ENCODE measurements around the gene TMBIM1. TPM values are rescaled to one million over a fixed set of nuclear protein-coding genes. Genes with fewer than 3 reads are reported as not detected.
"Not testable (repeated sequence)": the region's sequence is repeated elsewhere in the genome, so short reads cannot be mapped to it uniquely, and the experiment has no call there.

Gene TMBIM1
- total RNA-seq, 1 donor: 185 TPM

- DNase-seq (ENCODE audit: low read depth): no peak
- TF ChIP-seq, protein P1, sequence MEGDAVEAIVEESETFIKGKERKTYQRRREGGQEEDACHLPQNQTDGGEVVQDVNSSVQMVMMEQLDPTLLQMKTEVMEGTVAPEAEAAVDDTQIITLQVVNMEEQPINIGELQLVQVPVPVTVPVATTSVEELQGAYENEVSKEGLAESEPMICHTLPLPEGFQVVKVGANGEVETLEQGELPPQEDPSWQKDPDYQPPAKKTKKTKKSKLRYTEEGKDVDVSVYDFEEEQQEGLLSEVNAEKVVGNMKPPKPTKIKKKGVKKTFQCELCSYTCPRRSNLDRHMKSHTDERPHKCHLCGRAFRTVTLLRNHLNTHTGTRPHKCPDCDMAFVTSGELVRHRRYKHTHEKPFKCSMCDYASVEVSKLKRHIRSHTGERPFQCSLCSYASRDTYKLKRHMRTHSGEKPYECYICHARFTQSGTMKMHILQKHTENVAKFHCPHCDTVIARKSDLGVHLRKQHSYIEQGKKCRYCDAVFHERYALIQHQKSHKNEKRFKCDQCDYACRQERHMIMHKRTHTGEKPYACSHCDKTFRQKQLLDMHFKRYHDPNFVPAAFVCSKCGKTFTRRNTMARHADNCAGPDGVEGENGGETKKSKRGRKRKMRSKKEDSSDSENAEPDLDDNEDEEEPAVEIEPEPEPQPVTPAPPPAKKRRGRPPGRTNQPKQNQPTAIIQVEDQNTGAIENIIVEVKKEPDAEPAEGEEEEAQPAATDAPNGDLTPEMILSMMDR (IDR thresholded peaks at IDR 0.05; ENCODE audit: insufficient read depth, low read length): no peak
- no peak overlapping the region for H3K4me3 ChIP-seq (ENCODE audit: low read depth, low read length)
Observed at GRCh38 chr2:218317835-218318234, 25.5 kb upstream of the TMBIM1 start.

DNA sequence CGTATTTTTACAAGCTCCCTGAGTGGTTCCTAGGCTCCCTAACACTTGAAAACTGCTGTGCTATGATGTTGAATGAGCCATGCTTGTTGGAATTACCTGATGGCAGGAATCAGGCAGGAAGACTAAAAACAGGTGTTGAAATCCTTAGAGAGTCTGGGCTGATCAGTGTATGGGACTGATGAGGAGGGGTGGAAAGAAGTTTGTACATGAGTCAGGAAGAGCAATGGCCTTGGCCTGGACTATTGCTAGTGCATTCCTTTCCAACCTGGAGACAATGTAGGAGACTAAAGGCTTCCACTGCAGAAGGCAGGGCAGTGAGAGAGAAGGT, 25.0 kb upstream of the TMBIM1 start:
- no peak overlapping the region for H3K4me3 ChIP-seq (ENCODE audit: low read depth, low read length)
- DNase-seq (ENCODE audit: low read depth): no peak
- TF ChIP-seq, protein P1 (IDR thresholded peaks at IDR 0.05; ENCODE audit: insufficient read depth, low read length): no peak

DNA sequence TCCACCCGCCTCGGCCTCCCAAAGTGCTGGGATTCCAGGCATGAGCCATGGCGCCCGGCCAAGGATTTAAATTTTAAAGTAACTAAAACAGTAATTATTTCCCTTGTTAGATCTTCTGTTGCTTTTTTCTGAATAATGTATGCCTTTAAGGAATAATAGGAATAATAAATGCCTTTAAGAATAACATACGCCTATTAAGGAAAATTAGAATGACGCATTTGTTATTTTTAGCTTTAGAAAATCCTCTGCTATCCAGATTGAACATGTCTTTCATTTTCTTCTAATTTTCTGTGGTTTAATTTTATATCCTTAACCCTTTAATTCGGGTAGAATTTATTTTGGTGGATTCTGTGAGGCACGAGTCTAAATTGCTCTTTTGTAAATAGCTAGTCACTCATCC, 23.1 kb upstream of the TMBIM1 start:
- H3K4me3 ChIP-seq (ENCODE audit: low read depth, low read length): no peak overlapping the region
- TF ChIP-seq, protein P1 (IDR thresholded peaks at IDR 0.05; ENCODE audit: insufficient read depth, low read length): no peak
- no peak for DNase-seq (ENCODE audit: low read depth)

DNA sequence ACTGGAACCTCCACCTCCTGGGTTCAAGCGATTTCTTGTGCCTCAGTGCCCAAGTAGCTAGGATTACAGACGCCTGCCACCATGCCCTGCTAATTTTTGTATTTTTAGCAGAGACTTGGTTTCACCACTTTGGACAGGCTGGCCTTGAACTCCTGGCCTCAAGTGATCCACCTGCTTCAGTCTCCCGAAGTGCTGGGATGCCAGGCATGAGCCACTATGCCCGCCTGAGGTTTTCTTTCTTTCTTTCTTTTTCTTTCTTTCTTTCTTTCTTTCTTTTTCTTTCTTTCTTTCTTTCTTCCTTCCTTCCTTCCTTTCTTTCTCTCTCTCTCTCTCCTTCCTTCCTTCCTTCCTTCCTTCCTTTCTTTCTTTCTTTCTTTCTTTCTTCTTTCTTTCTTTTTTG, 22.5 kb upstream of the TMBIM1 start:
- H3K4me3 ChIP-seq (ENCODE audit: low read depth, low read length); DNase-seq (ENCODE audit: low read depth): not testable (repeated sequence)

DNA sequence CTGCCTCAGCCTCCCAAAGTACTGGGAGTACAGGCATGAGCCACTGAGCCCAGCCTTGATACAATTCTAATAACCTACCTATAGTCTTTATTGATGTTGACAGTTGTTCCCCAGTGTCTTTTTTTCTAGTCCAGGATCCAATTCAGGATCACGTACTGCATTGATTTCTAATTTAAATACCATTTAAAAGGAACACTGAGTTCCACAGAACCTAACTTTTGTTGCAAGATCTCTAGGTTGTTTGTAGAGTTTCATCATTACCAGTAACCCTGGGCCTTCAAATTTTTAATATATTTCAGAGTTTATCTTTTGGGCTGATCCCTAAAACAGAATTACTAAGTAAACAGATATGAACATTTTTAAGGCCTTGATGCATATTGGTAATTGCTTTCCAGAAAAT, 21.1 kb upstream of the TMBIM1 start:
- no peak overlapping the region for H3K4me3 ChIP-seq (ENCODE audit: low read depth, low read length)
- no peak for DNase-seq (ENCODE audit: low read depth)
- TF ChIP-seq, protein P1 (IDR thresholded peaks at IDR 0.05; ENCODE audit: insufficient read depth, low read length): no peak

GRCh38 chr2:218312267-218312756, 20.0 kb upstream of the TMBIM1 start:
- H3K4me3 ChIP-seq (ENCODE audit: low read depth, low read length): no peak overlapping the region
- TF ChIP-seq, protein P1 (IDR thresholded peaks at IDR 0.05; ENCODE audit: insufficient read depth, low read length): no peak
- no peak for DNase-seq (ENCODE audit: low read depth)

DNA sequence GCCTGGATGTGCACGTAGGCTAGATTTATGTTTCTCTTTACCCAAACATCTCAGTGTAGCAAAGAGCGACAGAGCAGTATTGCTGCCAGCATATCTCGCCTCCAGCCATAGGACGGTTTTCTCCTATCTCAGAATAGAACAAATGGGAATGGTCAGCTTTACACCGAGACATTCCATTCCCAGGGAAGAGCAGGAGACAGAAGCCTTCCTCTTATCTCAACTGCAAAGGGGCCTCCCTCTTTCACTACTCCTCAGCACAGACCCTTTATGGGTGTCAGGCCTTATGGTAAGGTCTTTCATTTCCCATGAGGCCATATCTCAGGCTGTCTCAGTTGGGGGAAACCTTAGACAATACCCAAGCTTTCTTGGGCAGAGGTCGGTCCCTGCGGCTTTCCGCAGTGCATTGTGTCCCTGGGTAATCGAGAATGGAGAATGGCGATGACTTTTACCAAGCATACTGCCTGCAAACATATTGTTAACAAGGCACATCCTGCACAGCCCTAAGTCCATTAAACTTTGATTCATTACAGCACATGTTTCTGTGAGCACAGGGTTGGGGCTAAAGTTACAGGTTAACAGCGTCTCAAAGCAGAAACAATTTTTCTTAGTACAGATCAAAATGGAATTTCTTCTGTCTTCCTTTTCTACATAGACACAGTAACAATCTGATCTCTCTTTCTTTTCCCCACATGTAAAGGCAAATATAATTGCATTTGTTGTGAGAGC, 19.4 kb upstream of the TMBIM1 start:
- H3K4me3 ChIP-seq (ENCODE audit: low read depth, low read length); DNase-seq (ENCODE audit: low read depth): not testable (repeated sequence)

- no peak for DNase-seq (ENCODE audit: low read depth)
- H3K4me3 ChIP-seq (ENCODE audit: low read depth, low read length): no peak overlapping the region
Observed at GRCh38 chr2:218310853-218311540, 18.7 kb upstream of the TMBIM1 start.

More at GRCh38 chr2:218310853-218311540, 18.7 kb upstream of the TMBIM1 start:
- TF ChIP-seq, protein P1 (IDR thresholded peaks at IDR 0.05; ENCODE audit: insufficient read depth, low read length): no peak

All from fibroblast of the aortic adventitia (primary cell).